GM18951 (cell line): ENCODE results near the gene PFKFB4.
"Not testable (repeated sequence)": the region's sequence is repeated elsewhere in the genome, so short reads cannot be mapped to it uniquely, and the experiment has no call there.

Experiments used
- POLR2A ChIP-seq: IDR thresholded peaks from 4 replicates; pipeline ENCODE4 v1.6.1; 2011; ENCODE audit warnings: mild to moderate bottlenecking; ENCODE audit not compliant: insufficient read length, insufficient read depth; ENCODE audit errors: extremely low read depth
- in situ Hi-C: fragments of 300-500 bp; cut with MboI; formaldehyde crosslinking; loops from one replicate; pipeline ENCODE4 v1.12.0; 2022; ENCODE audit warnings: low sequenced_read_pairs, mixed read lengths, inconsistent platforms; ENCODE audit not compliant: unreplicated experiment

Gene PFKFB4

GRCh38 chr3:48548126-48548525, 8.5 kb downstream of the PFKFB4 start:
- in situ Hi-C loops, result no loop called here
- no peak for TF ChIP-seq POLR2A

GRCh38 chr3:48546203-48546829, 10.3 kb downstream of the PFKFB4 start:
- in situ Hi-C loops, result no loop called here
- no peak for TF ChIP-seq POLR2A

- in situ Hi-C loops, result no loop called here
- no peak for TF ChIP-seq POLR2A
These were observed 12.5 kb downstream of the PFKFB4 start for GRCh38 chr3:48544141-48544540.

GRCh38 chr3:48543271-48543866, 13.2 kb downstream of the PFKFB4 start:
- in situ Hi-C loops, result no loop called here

GRCh38 chr3:48538451-48538850, 18.2 kb downstream of the PFKFB4 start:
- no peak for TF ChIP-seq POLR2A
- in situ Hi-C loops, result no loop called here

More at GRCh38 chr3:48543271-48543866, 13.2 kb downstream of the PFKFB4 start:
- TF ChIP-seq POLR2A, result no peak

- in situ Hi-C loops, result no loop called here
- TF ChIP-seq POLR2A, result no peak
These were observed 19.8 kb downstream of the PFKFB4 start for GRCh38 chr3:48536785-48537184.

- in situ Hi-C loops, result no loop called here
- TF ChIP-seq POLR2A, result no peak
These were observed 20.5 kb downstream of the PFKFB4 start for GRCh38 chr3:48536116-48536515.

GRCh38 chr3:48535578-48535977, 21.0 kb downstream of the PFKFB4 start:
- no peak for TF ChIP-seq POLR2A
- in situ Hi-C loops, result no loop called here

- no peak for TF ChIP-seq POLR2A
- in situ Hi-C loops, result no loop called here
These were observed 23.6 kb downstream of the PFKFB4 start for GRCh38 chr3:48532977-48533337.

- no peak for TF ChIP-seq POLR2A
- in situ Hi-C loops, result no loop called here
These were observed 24.2 kb downstream of the PFKFB4 start for GRCh38 chr3:48532271-48532976.

GRCh38 chr3:48530701-48531100, 25.9 kb downstream of the PFKFB4 start:
- in situ Hi-C loops, result not testable (repeated sequence)

- in situ Hi-C loops, result no loop called here
- TF ChIP-seq POLR2A, result no peak
These were observed 27.8 kb downstream of the PFKFB4 start for GRCh38 chr3:48528754-48529153.

- no peak for TF ChIP-seq POLR2A
These were observed 28.6 kb downstream of the PFKFB4 start for GRCh38 chr3:48528048-48528447.

GRCh38 chr3:48524970-48525369, 31.6 kb downstream of the PFKFB4 start:
- in situ Hi-C loops, result no loop called here

More at GRCh38 chr3:48528048-48528447, 28.6 kb downstream of the PFKFB4 start:
- in situ Hi-C loops, result no loop called here

More at GRCh38 chr3:48524970-48525369, 31.6 kb downstream of the PFKFB4 start:
- TF ChIP-seq POLR2A, result no peak
